ENCODE results near the gene FES.
A peak's percentile ranks its signal among the peaks of the same experiment; 100 is the strongest.

The FES gene

GRCh38 chr15:90930861-90931574 is 46.7 kb downstream of the FES start:
- DNase-seq (ENCODE audit: low read depth in 2 of 2) = no peak

DNA sequence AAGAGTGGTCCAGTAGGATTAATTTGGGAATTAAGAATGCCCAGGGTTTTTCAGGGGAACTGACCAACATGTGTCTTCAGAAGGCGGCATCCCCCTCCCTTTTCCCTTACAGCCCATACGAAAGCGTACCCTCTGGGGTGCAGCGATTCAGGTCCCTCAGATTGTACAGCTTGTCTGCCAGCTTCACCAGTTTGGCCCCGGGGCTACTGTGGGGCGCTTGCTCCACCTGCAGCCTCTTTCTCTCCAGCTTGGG is 47.2 kb downstream of the FES start:
- no peak for DNase-seq (ENCODE audit: low read depth in 2 of 2)

GRCh38 chr15:90931828-90932659 is 47.7 kb downstream of the FES start, which contains the start of gene HDDC3:
HDDC3 (minus strand) TSS chr15:90932549; CDS start chr15:90932540, 9 bp downstream.
- peak; percentile 90 to 94 for DNase-seq (ENCODE audit: low read depth in 2 of 2)

DNA sequence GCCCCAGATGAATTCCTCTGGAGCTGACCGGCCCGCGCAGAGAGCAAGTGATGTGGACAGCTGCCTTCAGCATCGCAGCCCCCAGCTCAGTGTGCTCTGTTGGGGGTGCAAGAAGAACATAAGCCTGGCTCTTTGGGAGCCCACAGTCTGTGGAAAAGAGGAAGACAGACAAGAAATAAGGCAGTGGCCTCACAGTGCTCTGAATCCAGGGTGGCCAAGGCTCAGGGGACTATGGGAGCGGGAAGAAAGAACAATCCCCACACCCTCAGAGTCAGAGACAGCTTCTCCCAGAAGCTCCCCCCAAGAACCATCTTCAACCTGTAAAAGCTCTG is 48.3 kb downstream of the FES start:
- no peak for DNase-seq (ENCODE audit: low read depth in 2 of 2)

DNA sequence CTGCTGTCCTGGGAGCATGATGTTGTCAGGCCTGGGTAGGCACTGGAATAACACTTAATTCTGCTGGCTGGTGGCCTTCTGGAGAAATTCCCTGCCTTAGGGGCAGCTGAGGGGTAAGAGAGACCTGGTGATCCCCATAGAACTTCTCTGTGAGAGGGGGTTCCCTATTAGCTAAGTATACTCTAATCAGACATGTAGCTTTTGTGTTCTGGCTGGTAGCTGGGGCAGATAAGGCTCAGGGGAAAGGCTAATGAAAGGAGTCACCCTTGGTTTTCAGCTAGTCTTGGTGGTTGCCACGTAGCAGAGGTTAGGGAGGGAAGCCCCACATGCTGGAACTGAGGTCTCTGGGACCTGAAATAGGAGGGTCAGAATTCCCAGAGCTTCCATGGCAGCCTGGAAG is 49.0 kb downstream of the FES start:
- DNase-seq (ENCODE audit: low read depth in 2 of 2) = no peak

DNA sequence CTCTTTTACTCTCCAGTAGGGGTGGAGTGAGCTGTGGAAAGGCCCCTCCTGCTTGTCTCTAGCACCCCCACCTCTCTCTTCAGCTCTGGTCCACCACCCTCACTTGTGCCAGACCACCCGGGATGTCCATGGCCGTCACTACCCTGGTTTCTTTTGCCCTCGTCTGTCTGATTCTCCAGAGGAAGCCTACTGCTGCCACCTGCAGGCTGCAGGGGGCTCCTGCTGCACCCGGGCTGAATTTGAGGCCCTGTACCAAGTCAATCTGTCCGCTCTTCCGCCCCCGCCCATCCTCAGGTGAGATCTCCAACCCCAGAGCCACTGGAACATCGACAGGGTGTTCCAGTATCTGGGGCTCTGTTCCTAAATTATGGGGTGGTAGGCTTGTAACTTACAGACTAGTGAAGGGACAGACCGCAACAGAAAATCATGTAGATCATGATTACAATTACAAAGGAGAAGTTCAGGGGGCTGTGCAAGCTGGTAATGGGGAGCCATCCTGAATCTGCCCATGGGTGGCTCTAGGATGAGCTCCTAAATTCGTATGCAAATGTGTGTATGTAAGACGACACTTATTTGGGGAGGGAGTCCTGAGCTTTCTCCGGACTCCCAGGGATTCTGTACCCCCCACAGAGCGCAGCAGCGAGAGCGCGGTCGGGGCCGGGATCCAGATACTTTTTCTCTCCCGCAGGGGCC is 50.1 kb downstream of the FES start:
- peak; percentile 84 for DNase-seq (ENCODE audit: low read depth in 2 of 2)

- peak; percentile 97 for DNase-seq (ENCODE audit: low read depth in 2 of 2)
Observed at GRCh38 chr15:90934949-90935751, 50.8 kb downstream of the FES start, which contains the start of gene UNC45A. UNC45A (plus strand) TSS chr15:90935285; CDS start chr15:90935325, 40 bp downstream.

DNA sequence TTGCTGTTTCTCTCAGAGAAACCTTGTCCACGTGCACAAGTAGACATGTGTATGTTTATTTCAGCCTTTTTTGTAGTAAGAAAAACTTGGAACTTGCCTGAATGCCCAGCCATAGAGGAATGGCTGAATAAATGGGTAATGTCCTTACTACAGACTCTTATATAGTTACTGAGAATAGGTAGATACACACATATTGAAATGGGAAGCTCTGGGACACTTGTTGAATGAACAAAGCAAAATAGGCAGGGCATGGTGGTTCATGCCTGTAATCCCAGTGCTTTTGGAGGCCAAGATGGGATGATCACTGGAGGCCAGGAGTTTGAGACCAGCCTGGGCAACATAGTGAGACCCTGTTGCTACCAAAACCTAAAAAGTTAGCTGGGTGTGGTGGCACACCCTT is 52.5 kb downstream of the FES start:
- no peak for DNase-seq (ENCODE audit: low read depth in 2 of 2)

DNA sequence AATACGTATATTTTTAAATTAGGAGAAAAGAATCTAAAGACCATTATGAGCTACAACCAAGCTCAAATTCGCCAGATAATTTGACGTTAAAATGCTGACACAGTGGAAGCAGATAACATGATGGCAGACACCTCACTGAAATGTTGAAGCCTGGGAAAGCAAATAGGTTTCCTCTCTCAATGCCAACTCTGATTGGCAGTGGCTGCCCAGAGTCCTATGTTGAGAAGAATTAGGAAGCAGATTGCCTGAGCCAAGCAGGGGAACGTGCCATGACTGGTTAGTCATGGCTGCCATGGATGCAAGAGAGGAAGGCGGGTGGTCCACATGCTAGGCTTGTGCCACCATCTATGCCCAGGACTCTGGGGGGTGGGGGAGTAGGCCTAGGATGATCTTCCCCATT is 54.0 kb downstream of the FES start:
- no peak for DNase-seq (ENCODE audit: low read depth in 2 of 2)

- no peak for DNase-seq (ENCODE audit: low read depth in 2 of 2)
Observed at GRCh38 chr15:90939756-90940155, 55.5 kb downstream of the FES start.

- no peak for DNase-seq (ENCODE audit: low read depth in 2 of 2)
Observed at GRCh38 chr15:90941038-90941437, 56.7 kb downstream of the FES start.

- DNase-seq (ENCODE audit: low read depth in 2 of 2) = no peak
Observed at GRCh38 chr15:90942354-90943120, 58.2 kb downstream of the FES start.

GRCh38 chr15:90945091-90945490 is 60.8 kb downstream of the FES start:
- DNase-seq (ENCODE audit: low read depth in 2 of 2) = no peak
